Keratinocyte (primary cell): ENCODE results near the gene C8B.

Experiments
- CTCF ChIP-seq, 3 experiments: IDR thresholded peaks in 1 of 3; conservative IDR thresholded peaks in 1 of 3; optimal IDR thresholded peaks in 1 of 3; 2 replicates in 2 of 3; 3 replicates in 1 of 3; pipeline versions ENCODE3 to v1.5.1; 2011; ENCODE audit warnings: low read length in 3 of 3, mild to moderate bottlenecking in 3 of 3, moderate library complexity in 2 of 3, control low read depth in 1 of 3, inconsistent platforms in 1 of 3; ENCODE audit not compliant: insufficient read depth in 2 of 3; ENCODE audit errors: extremely low read depth in 1 of 3
- EZH2 ChIP-seq: IDR thresholded peaks from one replicate; pipeline ENCODE4 v1.6.1; 2012; ENCODE audit warnings: inconsistent platforms, mild to moderate bottlenecking, low read length, moderate library complexity

GRCh38 chr1:56898005-56898373, 67.8 kb downstream of the C8B start:
- TF ChIP-seq CTCF (optimal IDR thresholded peaks at IDR 0.05 in 1 of 3, IDR thresholded peaks at IDR 0.05 in 1 of 3, conservative IDR thresholded peaks at IDR 0.05 in 1 of 3; ENCODE audit: extremely low read depth in 1 of 3, insufficient read depth in 2 of 3, low read length in 3 of 3) (no peak), EZH2 (no peak)
